Liver (tissue), 9 donors: ENCODE data around the gene FITM1. TPM values are rescaled to one million over a fixed set of nuclear protein-coding genes. Genes with fewer than 3 reads are reported as not detected.

Source experiments
- DNase-seq: peaks from one replicate; pipeline ENCODE4 v3.0.0-alpha.2; 2017; ENCODE audit warnings: low spot score
- H3K27ac ChIP-seq, 2 donors: one replicate each; pipeline ENCODE4 v1.7.0; 2013; ENCODE audit warnings: inconsistent platforms in 2 of 2, low read length in 2 of 2, control low read depth in 1 of 2, low read depth in 1 of 2, mild to moderate bottlenecking in 1 of 2
- H3K27me3 ChIP-seq, 4 donors: one replicate each; pipeline versions ENCODE4 v1.6.1 to v1.7.0; 2013; ENCODE audit warnings: low read length in 3 of 4, inconsistent platforms in 1 of 4, mild to moderate bottlenecking in 1 of 4, moderate library complexity in 1 of 4; ENCODE audit not compliant: control insufficient read depth in 4 of 4, insufficient read depth in 4 of 4
- H3K36me3 ChIP-seq, 4 donors: one replicate each; pipeline versions ENCODE4 v1.6.1 to v1.7.0; 2013; ENCODE audit warnings: low read length in 3 of 4, mild to moderate bottlenecking in 3 of 4, low read depth in 1 of 4, moderate library complexity in 1 of 4; ENCODE audit not compliant: control insufficient read depth in 4 of 4, insufficient read depth in 3 of 4
- H3K4me1 ChIP-seq, 4 donors: one replicate each; pipeline versions ENCODE4 v1.6.1 to v1.7.0; 2013; ENCODE audit warnings: low read length in 3 of 4, mild to moderate bottlenecking in 3 of 4, moderate library complexity in 1 of 4; ENCODE audit not compliant: control insufficient read depth in 4 of 4, insufficient read depth in 4 of 4
- H3K4me3 ChIP-seq, 3 donors: one replicate each; pipeline versions ENCODE4 v1.6.1 to v1.7.0; 2013; ENCODE audit warnings: low read length in 3 of 3, control low read depth in 1 of 3, low read depth in 1 of 3, mild to moderate bottlenecking in 1 of 3
- H3K9ac ChIP-seq, 2 donors: one replicate each; pipeline ENCODE4 v1.7.0; 2013; ENCODE audit warnings: low read length in 2 of 2, mild to moderate bottlenecking in 2 of 2, moderate library complexity in 2 of 2, control low read depth in 1 of 2, low read depth in 1 of 2
- H3K9me3 ChIP-seq, 4 donors: one replicate each; pipeline versions ENCODE4 v1.6.1 to v1.7.0; 2013; ENCODE audit warnings: low read length in 3 of 4; ENCODE audit not compliant: control insufficient read depth in 4 of 4
- EGR1 ChIP-seq, 2 donors: IDR thresholded peaks; 2 replicates each; pipeline ENCODE4 v1.6.1; 2016 to 2018; ENCODE audit warnings: antibody characterized with exemption in 2 of 2, low read depth in 2 of 2
- FOXA1 ChIP-seq: IDR thresholded peaks from 2 replicates; pipeline ENCODE4 v1.6.1; 2016; ENCODE audit warnings: antibody characterized with exemption
- FOXA2 ChIP-seq: IDR thresholded peaks from 2 replicates; pipeline ENCODE4 v1.6.1; 2016; ENCODE audit warnings: antibody characterized with exemption
- GABPA ChIP-seq, 2 donors: IDR thresholded peaks in 1 of 2; conservative IDR thresholded peaks in 1 of 2; 2 replicates each; pipeline ENCODE4 v1.6.1; 2016; ENCODE audit warnings: antibody characterized with exemption in 2 of 2, mild to moderate bottlenecking in 1 of 2, moderate library complexity in 1 of 2
- HNF4A ChIP-seq, 2 donors: conservative IDR thresholded peaks; 2 replicates each; pipeline ENCODE4 v1.6.1; 2016; ENCODE audit warnings: antibody characterized with exemption in 2 of 2, mild to moderate bottlenecking in 2 of 2
- HNF4G ChIP-seq: IDR thresholded peaks from 2 replicates; pipeline ENCODE4 v1.6.1; 2016; ENCODE audit warnings: antibody characterized with exemption
- JUND ChIP-seq, 2 donors: IDR thresholded peaks; 2 replicates each; pipeline ENCODE4 v1.6.1; 2016; ENCODE audit warnings: antibody characterized with exemption in 2 of 2
- NR2F2 ChIP-seq: IDR thresholded peaks from 2 replicates; pipeline ENCODE4 v1.6.1; 2016; ENCODE audit warnings: antibody characterized with exemption
- RAD21 ChIP-seq, 2 donors: IDR thresholded peaks; 2 replicates each; pipeline ENCODE4 v1.6.1; 2016; ENCODE audit warnings: antibody characterized with exemption in 2 of 2, mild to moderate bottlenecking in 2 of 2
- RXRA ChIP-seq, 2 donors: IDR thresholded peaks; 2 replicates each; pipeline ENCODE4 v1.6.1; 2017 to 2018; ENCODE audit warnings: antibody characterized with exemption in 2 of 2, mild to moderate bottlenecking in 1 of 2
- SP1 ChIP-seq: IDR thresholded peaks from 2 replicates; pipeline ENCODE4 v1.6.1; 2018; ENCODE audit warnings: antibody characterized with exemption, mild to moderate bottlenecking
- YY1 ChIP-seq: IDR thresholded peaks from 2 replicates; pipeline ENCODE4 v1.6.1; 2016; ENCODE audit warnings: antibody characterized with exemption, mild to moderate bottlenecking
- WGBS: extraction: QIAGEN DNeasy Blood & Tissue Kit; methylation state at CpG from one replicate; pipeline ENCODE4 v1.1.7; 2013; 5-methylcytosine and 5-hydroxymethylcytosine counted together
- polyA plus RNA-seq, 2 donors: library from polyadenylated mRNA; stranded (reverse) in 1 of 2; unstranded in 1 of 2; fragments of 200-250 nt in 1 of 2; fragments of >200 nt in 1 of 2; fragmentation: Nextera tagmentation in 1 of 2; extraction: Ambion mirVana in 1 of 2; gene quantifications; one replicate each; pipeline versions ENCODE4 v1.2.1 to v1.2.3, GENCODE V29; 2013 to 2015
- total RNA-seq, 2 donors: library from RNA; depleted of rRNA; stranded (reverse); fragments of >200 nt; gene quantifications; one replicate each; pipeline ENCODE4 v1.2.3, GENCODE V29; 2014
- TF ChIP-seq, protein P1 (sequence below): IDR thresholded peaks from 2 replicates; pipeline ENCODE4 v1.6.1; 2016; ENCODE audit warnings: antibody characterized with exemption
- TF ChIP-seq, protein P2 (sequence below): fragments of 150-350 bp; IDR thresholded peaks from 2 replicates; pipeline ENCODE4 v1.5.1; 2017; ENCODE audit warnings: improper control_type of control experiment, low read depth, low read length; ENCODE audit not compliant: missing input control
- TF ChIP-seq, protein P3 (sequence below): IDR thresholded peaks from 2 replicates; pipeline ENCODE4 v1.6.1; 2016; ENCODE audit warnings: antibody characterized with exemption, mild to moderate bottlenecking
- TF ChIP-seq, protein P4 (sequence below): IDR thresholded peaks from 2 replicates; pipeline ENCODE4 v1.6.1; 2016; ENCODE audit warnings: antibody characterized with exemption
- donor health status: healthy.
- donor health status: healthy.
- donor health status: healthy.
- donor health status: healthy.
- donor health status: healthy.

Gene FITM1
- total and polyA plus RNA-seq, 4 donors, result 1.7 to 16.1 (median 9.1) TPM

DNA sequence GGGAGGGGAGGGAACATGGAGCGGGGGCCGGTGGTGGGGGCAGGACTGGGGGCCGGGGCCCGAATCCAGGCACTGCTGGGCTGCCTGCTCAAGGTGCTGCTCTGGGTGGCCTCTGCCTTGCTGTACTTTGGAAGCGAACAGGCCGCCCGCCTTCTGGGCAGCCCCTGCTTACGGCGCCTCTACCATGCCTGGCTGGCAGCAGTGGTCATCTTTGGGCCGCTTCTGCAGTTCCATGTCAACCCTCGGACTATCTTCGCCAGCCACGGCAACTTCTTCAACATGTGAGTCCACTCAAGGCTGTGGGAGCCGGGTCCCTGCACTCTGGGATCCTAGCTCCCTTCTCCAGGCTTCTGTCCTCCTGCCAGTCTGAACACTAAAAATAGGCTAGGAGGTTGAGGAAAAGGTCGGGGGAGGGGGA is 1.1 kb downstream of the FITM1 start:
- H3K36me3 ChIP-seq, result no peaks in the 10 kb centered on the region
- peak overlapping the region in 1 of 3 donors; percentile 30 for H3K4me3 ChIP-seq
- TF ChIP-seq RXRA (IDR thresholded peaks at IDR 0.05) (no peak), NR2F2 (no peak), RAD21 (IDR thresholded peaks at IDR 0.05) (no peak), YY1 (no peak), JUND (IDR thresholded peaks at IDR 0.05) (no peak), HNF4A (conservative IDR thresholded peaks at IDR 0.05) (no peak), FOXA1 (no peak), EGR1 (IDR thresholded peaks at IDR 0.05; ENCODE audit: low read depth in 2 of 2) (no peak), HNF4G (no peak), GABPA (IDR thresholded peaks at IDR 0.05 in 1 of 2, conservative IDR thresholded peaks at IDR 0.05 in 1 of 2) (no peak), SP1 (no peak), FOXA2 (no peak)
- TF ChIP-seq, protein P1, sequence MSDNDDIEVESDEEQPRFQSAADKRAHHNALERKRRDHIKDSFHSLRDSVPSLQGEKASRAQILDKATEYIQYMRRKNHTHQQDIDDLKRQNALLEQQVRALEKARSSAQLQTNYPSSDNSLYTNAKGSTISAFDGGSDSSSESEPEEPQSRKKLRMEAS, result no peak
- TF ChIP-seq, protein P2, sequence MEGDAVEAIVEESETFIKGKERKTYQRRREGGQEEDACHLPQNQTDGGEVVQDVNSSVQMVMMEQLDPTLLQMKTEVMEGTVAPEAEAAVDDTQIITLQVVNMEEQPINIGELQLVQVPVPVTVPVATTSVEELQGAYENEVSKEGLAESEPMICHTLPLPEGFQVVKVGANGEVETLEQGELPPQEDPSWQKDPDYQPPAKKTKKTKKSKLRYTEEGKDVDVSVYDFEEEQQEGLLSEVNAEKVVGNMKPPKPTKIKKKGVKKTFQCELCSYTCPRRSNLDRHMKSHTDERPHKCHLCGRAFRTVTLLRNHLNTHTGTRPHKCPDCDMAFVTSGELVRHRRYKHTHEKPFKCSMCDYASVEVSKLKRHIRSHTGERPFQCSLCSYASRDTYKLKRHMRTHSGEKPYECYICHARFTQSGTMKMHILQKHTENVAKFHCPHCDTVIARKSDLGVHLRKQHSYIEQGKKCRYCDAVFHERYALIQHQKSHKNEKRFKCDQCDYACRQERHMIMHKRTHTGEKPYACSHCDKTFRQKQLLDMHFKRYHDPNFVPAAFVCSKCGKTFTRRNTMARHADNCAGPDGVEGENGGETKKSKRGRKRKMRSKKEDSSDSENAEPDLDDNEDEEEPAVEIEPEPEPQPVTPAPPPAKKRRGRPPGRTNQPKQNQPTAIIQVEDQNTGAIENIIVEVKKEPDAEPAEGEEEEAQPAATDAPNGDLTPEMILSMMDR, result no peak
- TF ChIP-seq, protein P3, sequence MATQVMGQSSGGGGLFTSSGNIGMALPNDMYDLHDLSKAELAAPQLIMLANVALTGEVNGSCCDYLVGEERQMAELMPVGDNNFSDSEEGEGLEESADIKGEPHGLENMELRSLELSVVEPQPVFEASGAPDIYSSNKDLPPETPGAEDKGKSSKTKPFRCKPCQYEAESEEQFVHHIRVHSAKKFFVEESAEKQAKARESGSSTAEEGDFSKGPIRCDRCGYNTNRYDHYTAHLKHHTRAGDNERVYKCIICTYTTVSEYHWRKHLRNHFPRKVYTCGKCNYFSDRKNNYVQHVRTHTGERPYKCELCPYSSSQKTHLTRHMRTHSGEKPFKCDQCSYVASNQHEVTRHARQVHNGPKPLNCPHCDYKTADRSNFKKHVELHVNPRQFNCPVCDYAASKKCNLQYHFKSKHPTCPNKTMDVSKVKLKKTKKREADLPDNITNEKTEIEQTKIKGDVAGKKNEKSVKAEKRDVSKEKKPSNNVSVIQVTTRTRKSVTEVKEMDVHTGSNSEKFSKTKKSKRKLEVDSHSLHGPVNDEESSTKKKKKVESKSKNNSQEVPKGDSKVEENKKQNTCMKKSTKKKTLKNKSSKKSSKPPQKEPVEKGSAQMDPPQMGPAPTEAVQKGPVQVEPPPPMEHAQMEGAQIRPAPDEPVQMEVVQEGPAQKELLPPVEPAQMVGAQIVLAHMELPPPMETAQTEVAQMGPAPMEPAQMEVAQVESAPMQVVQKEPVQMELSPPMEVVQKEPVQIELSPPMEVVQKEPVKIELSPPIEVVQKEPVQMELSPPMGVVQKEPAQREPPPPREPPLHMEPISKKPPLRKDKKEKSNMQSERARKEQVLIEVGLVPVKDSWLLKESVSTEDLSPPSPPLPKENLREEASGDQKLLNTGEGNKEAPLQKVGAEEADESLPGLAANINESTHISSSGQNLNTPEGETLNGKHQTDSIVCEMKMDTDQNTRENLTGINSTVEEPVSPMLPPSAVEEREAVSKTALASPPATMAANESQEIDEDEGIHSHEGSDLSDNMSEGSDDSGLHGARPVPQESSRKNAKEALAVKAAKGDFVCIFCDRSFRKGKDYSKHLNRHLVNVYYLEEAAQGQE, result no peak
- TF ChIP-seq, protein P4, sequence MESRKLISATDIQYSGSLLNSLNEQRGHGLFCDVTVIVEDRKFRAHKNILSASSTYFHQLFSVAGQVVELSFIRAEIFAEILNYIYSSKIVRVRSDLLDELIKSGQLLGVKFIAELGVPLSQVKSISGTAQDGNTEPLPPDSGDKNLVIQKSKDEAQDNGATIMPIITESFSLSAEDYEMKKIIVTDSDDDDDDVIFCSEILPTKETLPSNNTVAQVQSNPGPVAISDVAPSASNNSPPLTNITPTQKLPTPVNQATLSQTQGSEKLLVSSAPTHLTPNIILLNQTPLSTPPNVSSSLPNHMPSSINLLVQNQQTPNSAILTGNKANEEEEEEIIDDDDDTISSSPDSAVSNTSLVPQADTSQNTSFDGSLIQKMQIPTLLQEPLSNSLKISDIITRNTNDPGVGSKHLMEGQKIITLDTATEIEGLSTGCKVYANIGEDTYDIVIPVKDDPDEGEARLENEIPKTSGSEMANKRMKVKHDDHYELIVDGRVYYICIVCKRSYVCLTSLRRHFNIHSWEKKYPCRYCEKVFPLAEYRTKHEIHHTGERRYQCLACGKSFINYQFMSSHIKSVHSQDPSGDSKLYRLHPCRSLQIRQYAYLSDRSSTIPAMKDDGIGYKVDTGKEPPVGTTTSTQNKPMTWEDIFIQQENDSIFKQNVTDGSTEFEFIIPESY, result no peak
- DNase-seq, result no peak
- peak overlapping the region; percentile 72 to 83 for H3K27ac ChIP-seq
- WGBS, result 42% methylated on average over 15 of the region's 15 CpGs
- peaks cover 7 to 40% (median 31%) of the 10 kb centered on the region in 4 donors for H3K4me1 ChIP-seq
- H3K9me3 ChIP-seq, result no peaks in the 10 kb centered on the region
- H3K9ac ChIP-seq, result peak overlapping the region in 1 of 2 donors; percentile 62
- H3K27me3 ChIP-seq, result no peaks in the 10 kb centered on the region
